ENCODE data around the gene MYO5B. TPM values are rescaled to one million over a fixed set of nuclear protein-coding genes. Genes with fewer than 3 reads are reported as not detected.

Gene MYO5B
- polyA plus RNA-seq, 3 donors: 1.4 to 8.2 (median 3.3) TPM

- 76 to 90% (median 77%) methylated on average over 8 of the region's 8 CpGs for WGBS, 3 donors
- H3K27ac ChIP-seq (ENCODE audit: low read depth, low read length): no peak overlapping the region
These were observed 181.4 kb downstream of the MYO5B start for GRCh38 chr18:50013363-50014138.

DNA sequence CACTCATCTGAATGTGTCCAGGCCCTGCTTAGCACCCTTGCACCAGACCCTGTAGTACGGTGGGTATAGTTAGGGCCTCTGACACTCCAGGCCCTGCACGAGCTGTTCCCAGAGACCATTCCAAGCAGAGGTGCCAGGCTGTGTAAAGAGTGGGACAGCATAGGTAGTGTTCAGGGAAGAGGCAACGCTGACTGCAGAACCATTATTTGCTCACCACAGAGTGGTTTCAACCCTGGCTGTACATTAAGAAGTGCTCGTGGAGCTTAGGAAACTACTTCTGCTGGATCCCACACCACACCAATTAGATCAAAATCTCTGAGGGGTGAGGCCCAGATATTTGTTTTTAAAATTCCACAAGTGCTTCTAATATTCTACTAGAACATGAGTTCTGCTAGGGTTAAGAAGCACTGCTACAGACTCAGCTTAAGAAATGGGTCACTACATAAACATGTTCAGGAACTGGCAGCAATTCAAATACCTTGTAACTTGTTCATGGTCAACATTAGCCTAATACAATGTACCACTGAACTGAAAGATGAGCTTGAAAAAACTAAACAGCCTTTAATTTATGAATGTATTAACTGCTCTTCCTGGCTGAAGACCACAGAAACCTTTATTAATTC is 183.0 kb downstream of the MYO5B start:
- WGBS, 3 donors: 83 to 87% (median 86%) methylated on average over 4 of the region's 4 CpGs
- H3K27ac ChIP-seq (ENCODE audit: low read depth, low read length): no peak overlapping the region

GRCh38 chr18:50009773-50010335 is 185.1 kb downstream of the MYO5B start:
- WGBS, 3 donors: 91 to 94% (median 93%) methylated on average over 3 of the region's 3 CpGs
- no peak overlapping the region for H3K27ac ChIP-seq (ENCODE audit: low read depth, low read length)

DNA sequence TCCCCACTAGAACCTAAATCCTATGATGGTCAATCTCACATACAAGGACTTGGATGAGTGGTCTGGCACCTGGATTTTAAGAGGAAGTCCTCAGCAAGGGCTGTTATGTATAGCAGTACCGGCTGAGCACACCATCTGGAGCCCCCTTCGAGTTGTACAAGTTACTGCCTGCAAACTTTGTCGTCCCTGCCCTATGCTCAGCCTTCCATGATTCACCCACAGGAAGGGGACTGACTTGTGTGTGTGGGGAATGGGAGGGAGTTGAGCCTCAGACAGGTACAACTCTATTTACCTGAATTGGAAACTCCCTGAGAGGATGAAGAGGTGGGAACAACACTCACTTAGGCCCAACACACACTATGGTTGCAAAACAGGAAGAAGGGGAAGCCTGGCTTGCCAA is 186.6 kb downstream of the MYO5B start:
- 71 to 87% (median 75%) methylated on average over 3 of the region's 3 CpGs for WGBS, 3 donors
- no peak overlapping the region for H3K27ac ChIP-seq (ENCODE audit: low read depth, low read length)

GRCh38 chr18:50006470-50007046 is 188.4 kb downstream of the MYO5B start:
- 64 to 75% (median 68%) methylated on average over 2 of the region's 2 CpGs for WGBS, 3 donors
- H3K27ac ChIP-seq (ENCODE audit: low read depth, low read length): no peak overlapping the region

GRCh38 chr18:50004013-50004412 is 190.9 kb downstream of the MYO5B start:
- H3K27ac ChIP-seq (ENCODE audit: low read depth, low read length): no peak overlapping the region
- WGBS, 3 donors: 66 to 80% (median 74%) methylated on average over 4 of the region's 4 CpGs

DNA sequence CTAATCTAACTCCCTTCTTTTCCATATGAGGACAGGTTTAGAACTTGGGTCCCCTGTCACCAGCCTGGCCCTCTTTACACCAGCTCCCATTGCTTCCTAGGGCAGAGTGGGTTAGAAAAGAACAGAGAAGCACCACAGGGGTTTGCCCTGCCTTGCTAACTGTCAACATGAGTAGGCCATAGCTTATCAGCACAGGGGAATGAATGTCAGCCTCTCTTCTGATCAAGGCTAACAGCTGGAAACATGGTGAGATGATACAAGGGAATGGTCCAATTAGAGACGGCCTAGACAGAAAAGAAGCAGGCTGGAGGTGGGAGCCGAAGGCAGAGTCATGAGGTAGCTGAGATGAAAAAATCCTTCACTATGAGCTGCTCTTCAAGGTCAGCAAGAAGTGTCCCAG is 192.2 kb downstream of the MYO5B start:
- 80 to 89% (median 88%) methylated on average over 2 of the region's 2 CpGs for WGBS, 3 donors
- no peak overlapping the region for H3K27ac ChIP-seq (ENCODE audit: low read depth, low read length)

DNA sequence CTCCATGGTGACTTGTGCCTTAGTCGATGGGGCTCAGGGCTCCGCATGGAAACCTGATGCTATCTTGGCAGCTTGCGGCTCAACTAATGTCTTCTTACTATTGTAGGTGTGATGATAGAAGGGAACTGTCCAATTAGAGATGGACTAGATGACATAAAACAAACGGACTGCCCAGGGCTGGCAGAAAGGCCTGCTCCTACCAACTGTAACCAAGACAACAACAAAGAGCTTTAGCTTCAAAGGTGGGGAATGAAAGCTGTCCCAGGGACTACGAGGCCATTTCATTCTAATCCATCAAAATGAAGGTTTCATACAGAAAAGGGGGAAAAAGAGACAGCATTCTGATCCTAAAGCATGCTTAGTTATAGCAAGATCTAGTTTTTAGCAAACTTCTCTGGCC is 194.7 kb downstream of the MYO5B start:
- WGBS, 3 donors: 80 to 87% (median 87%) methylated on average over 5 of the region's 5 CpGs
- H3K27ac ChIP-seq (ENCODE audit: low read depth, low read length): no peak overlapping the region

DNA sequence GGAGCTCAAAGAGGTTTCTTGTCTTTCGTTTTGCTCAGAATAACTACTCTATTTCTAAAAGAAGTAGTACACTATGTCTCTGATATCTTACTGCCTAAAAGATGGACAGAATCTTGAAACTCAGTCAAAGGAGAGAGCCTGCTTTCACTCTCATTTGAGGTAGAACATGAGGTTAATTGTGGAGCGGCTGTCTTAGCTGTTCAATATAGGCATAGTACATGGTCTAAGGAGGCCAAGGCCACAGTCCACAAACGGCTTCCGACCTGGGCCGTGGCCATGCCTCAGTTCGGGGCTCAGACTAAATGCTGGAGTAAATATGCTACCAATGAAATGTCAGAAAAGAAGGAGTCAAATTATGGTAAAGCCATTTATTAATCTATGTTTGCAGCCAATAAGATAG is 195.8 kb downstream of the MYO5B start:
- WGBS, 3 donors: 67 to 89% (median 85%) methylated on average over 6 of the region's 6 CpGs
- H3K27ac ChIP-seq (ENCODE audit: low read depth, low read length): no peak overlapping the region

DNA sequence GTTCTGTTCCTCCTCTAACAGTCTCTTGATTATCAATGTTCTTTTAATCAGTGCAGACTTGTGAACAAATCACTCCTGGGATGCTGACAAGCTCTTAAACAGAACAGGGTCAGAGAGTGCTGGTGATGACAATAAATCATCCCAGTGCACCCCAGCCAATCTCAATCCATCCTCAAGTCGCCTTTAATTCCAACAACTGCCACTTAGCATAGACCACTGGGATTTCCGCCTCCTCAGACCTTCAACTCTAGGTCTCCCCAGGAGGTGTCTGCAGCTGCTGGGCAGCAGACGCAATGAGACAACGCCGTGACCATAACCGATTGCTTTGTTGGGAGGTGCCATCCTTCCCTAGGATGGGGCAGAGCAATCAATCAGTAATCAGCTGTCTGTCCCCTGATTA is 197.4 kb downstream of the MYO5B start:
- WGBS, 3 donors: 63 to 78% (median 68%) methylated on average over 6 of the region's 6 CpGs

GRCh38 chr18:49994410-49994809 is 200.5 kb downstream of the MYO5B start:
- H3K27ac ChIP-seq (ENCODE audit: low read depth, low read length): no peak overlapping the region
- WGBS, 3 donors: 42 to 71% (median 63%) methylated on average over 4 of the region's 4 CpGs

More for the DNA sequence above, 197.4 kb downstream of the MYO5B start:
- H3K27ac ChIP-seq (ENCODE audit: low read depth, low read length): no peak overlapping the region

DNA sequence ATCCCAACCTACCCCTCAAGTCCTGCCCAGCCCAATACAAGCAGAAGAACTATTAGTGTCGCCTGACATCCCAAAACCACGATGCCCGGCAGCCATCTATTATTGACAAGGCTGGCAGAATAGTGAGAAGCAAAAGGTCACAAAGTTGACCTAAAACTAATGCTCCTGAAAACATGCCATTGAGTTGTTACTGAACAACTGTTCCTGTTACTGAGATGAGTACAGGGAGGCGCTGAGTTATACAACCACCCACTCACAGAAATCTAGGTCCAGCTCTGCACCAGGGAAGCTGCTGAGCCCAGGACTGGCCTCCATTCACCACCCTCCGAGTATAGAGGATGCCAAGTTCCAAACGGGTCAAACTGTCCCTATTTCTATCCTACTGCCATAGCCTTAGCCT is 201.6 kb downstream of the MYO5B start:
- no peak overlapping the region for H3K27ac ChIP-seq (ENCODE audit: low read depth, low read length)
- WGBS, 3 donors: 84 to 95% (median 90%) methylated on average over 6 of the region's 6 CpGs

- WGBS, 3 donors: 55 to 73% (median 59%) methylated on average over 2 of the region's 2 CpGs
- H3K27ac ChIP-seq (ENCODE audit: low read depth, low read length): no peak overlapping the region
These were observed 206.2 kb downstream of the MYO5B start for GRCh38 chr18:49988733-49989132.

DNA sequence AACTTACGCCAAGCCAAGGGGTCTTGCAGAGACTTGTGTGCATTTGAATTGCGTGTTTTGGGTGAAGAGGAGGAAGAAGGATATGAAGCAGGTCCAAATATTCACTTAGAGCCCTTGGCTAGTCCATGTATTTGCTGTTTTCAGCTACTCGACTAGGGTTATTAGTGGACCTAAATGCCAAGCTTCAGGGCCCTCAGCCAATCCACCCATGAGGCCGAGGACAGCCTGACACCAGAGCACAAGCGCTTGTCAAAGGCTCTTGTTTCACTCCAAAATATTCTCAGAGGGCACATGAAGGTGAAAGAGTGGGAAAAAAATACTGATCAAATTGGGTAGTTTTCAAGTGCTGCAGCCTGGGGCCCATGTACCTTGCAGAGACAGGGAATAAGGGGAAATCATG is 206.8 kb downstream of the MYO5B start:
- no peak overlapping the region for H3K27ac ChIP-seq (ENCODE audit: low read depth, low read length)
- WGBS, 3 donors: 84 to 90% (median 86%) methylated on average over 5 of the region's 5 CpGs

DNA sequence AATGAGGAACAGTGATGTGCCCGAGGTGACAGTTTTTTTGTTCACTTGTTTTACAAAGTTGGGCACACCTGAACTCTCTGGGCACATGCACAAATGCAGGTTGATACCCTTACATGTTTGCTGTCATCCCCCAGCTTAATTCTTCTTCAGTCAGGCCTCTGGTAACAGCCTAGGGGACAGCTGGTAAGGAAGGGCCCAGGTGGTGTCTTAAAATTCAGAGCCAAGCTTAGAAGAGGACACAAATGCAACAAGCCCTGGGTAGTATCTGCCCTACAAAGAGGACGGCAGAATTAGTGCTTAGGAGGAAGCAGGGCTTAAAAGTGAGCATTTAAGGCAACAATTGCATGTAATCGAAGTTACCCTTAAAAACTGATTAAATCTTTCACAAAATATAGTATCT is 209.7 kb downstream of the MYO5B start:
- 69 to 80% (median 70%) methylated on average over 3 of the region's 3 CpGs for WGBS, 3 donors
- no peak overlapping the region for H3K27ac ChIP-seq (ENCODE audit: low read depth, low read length)

DNA sequence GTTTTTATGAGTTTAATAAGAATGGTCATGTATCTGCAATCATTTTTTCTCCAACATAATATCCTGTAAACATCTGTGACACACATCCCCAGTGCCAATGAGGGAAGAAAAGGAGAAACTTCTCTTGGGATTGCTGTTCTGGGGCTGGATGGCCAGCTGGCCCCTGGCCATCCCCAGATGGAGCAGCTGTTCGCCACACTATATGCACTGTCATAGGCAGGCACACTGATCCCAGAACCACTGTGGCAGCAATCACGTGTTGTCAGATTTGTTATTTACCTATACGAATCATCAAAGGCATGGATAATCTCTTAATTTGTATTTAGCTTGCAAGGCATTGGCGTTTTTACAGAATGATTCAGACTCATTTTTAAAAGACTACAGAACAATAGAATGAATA is 214.1 kb downstream of the MYO5B start:
- WGBS, 3 donors: 61 to 65% (median 62%) methylated on average over 4 of the region's 4 CpGs
- no peak overlapping the region for H3K27ac ChIP-seq (ENCODE audit: low read depth, low read length)

DNA sequence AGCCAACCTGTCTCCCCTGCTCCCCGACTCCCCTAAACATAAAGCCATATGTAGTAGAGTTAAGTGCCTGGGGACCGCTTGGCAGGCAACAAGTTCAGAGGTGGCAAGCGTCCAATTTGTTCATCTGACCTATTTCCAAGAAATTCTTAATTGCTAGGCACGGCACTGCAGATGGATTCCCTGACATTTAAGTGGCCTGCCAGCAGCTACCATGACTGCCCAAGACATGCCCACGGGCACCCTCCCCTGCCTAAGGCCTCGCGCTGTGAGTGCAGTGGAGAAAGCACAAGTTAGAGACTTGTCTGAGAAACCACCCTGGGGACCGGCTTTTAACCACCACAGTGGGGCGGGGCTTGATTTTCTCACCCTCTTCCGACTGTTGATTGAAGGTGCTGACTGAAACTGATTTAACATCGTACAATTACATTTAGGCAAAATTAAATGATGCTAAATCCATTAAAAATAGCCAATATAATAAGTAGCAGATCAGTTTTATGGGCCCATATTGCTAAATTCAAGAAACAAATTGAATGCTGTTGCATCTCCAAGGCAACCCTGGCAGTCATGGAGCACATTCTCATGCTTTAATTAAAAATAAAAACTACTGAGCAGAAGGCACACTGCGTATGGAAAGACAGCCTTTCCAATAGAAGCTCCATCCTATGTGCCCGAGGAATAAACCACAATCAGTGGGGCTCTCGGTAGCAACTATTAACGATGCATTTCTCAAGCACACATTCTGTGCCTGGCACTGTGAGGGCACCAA is 218.0 kb downstream of the MYO5B start:
- 76 to 80% (median 78%) methylated on average over 15 of the region's 15 CpGs for WGBS, 3 donors
- no peak overlapping the region for H3K27ac ChIP-seq (ENCODE audit: low read depth, low read length)

- no peak overlapping the region for H3K27ac ChIP-seq (ENCODE audit: low read depth, low read length)
- WGBS, 3 donors: 85 to 91% (median 89%) methylated on average over 3 of the region's 3 CpGs
These were observed 218.9 kb downstream of the MYO5B start for GRCh38 chr18:49976001-49976400.

DNA sequence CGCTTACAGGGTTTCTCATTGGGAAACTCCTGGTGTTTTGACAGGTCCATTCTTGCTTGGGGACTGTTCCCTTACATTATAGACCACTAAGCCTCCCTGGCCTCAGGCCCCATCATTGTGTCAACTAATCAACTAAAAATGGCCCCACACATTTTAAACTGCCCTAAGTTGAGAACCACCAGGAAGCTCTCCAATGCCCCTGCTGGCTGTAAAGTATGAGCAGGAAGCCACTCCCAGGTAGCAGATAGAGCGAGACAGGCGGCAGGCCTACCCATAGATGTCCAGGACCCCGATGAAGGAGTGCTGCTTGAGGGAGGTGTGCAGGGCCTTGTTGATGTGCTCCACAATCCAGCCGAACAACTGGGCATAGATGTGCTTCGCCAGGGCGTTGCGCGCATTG is 220.9 kb downstream of the MYO5B start:
- no peak overlapping the region for H3K27ac ChIP-seq (ENCODE audit: low read depth, low read length)
- WGBS, 3 donors: 95 to 98% (median 96%) methylated on average over 9 of the region's 9 CpGs

Data from adipose tissue (tissue), 3 donors.